RWPE2 (cell line): ENCODE results near the gene PROX1.

Experiments used
- ATAC-seq: fragments of 200-7000 bp; cut with Tn5 transposase; 3 replicates; pipeline ENCODE4 v1.9.1; 2021; ENCODE audit warnings: low read depth
- DNase-seq: peaks from one replicate; pipeline ENCODE4 v3.0.0-alpha.2; 2020; ENCODE audit warnings: low spot score
- H3K27ac ChIP-seq: fragments of 450-650 bp; 2 replicates; pipeline ENCODE4 v1.5.1; 2017; ENCODE audit warnings: mild to moderate bottlenecking; ENCODE audit not compliant: poor library complexity, severe bottlenecking
- H3K27me3 ChIP-seq: fragments of 250-450 bp; sonication (Bioruptor Pico); 2 replicates; pipeline ENCODE4 v1.5.1; 2021; ENCODE audit warnings: mild to moderate bottlenecking, moderate library complexity; ENCODE audit not compliant: insufficient read depth, poor library complexity, severe bottlenecking
- H3K36me3 ChIP-seq: fragments of 250-450 bp; sonication (Bioruptor Pico); 2 replicates; pipeline ENCODE4 v1.5.1; 2020; ENCODE audit warnings: low read depth, mild to moderate bottlenecking, moderate library complexity
- H3K4me1 ChIP-seq: fragments of 250-450 bp; sonication (Bioruptor Pico); 2 replicates; pipeline ENCODE4 v1.5.1; 2021; ENCODE audit warnings: mild to moderate bottlenecking, moderate library complexity; ENCODE audit not compliant: insufficient read depth, poor library complexity, severe bottlenecking
- H3K4me3 ChIP-seq: fragments of 250-450 bp; sonication (Bioruptor Pico); 2 replicates; pipeline ENCODE4 v1.5.1; 2021; ENCODE audit warnings: mild to moderate bottlenecking, moderate library complexity; ENCODE audit not compliant: severe bottlenecking
- H3K9me3 ChIP-seq: fragments of 250-450 bp; sonication (Bioruptor Pico); 2 replicates; pipeline ENCODE4 v1.5.1; 2021; ENCODE audit warnings: mild to moderate bottlenecking, moderate library complexity; ENCODE audit not compliant: severe bottlenecking
- CTCF ChIP-seq: fragments of 450-650 bp; IDR thresholded peaks from one replicate; pipeline ENCODE4 v1.5.1; 2017; ENCODE audit warnings: mild to moderate bottlenecking, moderate library complexity; ENCODE audit not compliant: poor library complexity, severe bottlenecking

Gene PROX1

GRCh38 chr1:213989002-213989855, 1.5 kb downstream of the PROX1 start:
- Histone ChIP-seq H3K36me3 (no peaks in the 10 kb centered on the region), H3K27ac (no peak overlapping the region), H3K4me1 (no peaks in the 10 kb centered on the region), H3K9me3 (no peaks in the 10 kb centered on the region), H3K4me3 (peak overlapping the region; percentile 36), H3K27me3 (peaks cover 16% of the 10 kb centered on the region)
- DNase-seq (no peak), ATAC-seq (no peak)
- no peak for TF ChIP-seq CTCF

GRCh38 chr1:213993929-213994328, 6.2 kb downstream of the PROX1 start:
- TF ChIP-seq CTCF, result no peak
- H3K27ac ChIP-seq, result no peak overlapping the region
- H3K4me1 ChIP-seq, result no peaks in the 10 kb centered on the region
- no peak overlapping the region for H3K4me3 ChIP-seq
- ATAC-seq (no peak), DNase-seq (no peak)
- H3K9me3 ChIP-seq, result no peaks in the 10 kb centered on the region
- H3K36me3 ChIP-seq, result no peaks in the 10 kb centered on the region
- peaks cover 7% of the 10 kb centered on the region for H3K27me3 ChIP-seq

- H3K4me3 ChIP-seq, result no peak overlapping the region
- no peaks in the 10 kb centered on the region for H3K4me1 ChIP-seq
- no peak for ATAC-seq
- H3K27ac ChIP-seq, result no peak overlapping the region
- no peak for DNase-seq
- H3K9me3 ChIP-seq, result no peaks in the 10 kb centered on the region
- H3K27me3 ChIP-seq, result no peaks in the 10 kb centered on the region
- no peak for TF ChIP-seq CTCF
- H3K36me3 ChIP-seq, result no peaks in the 10 kb centered on the region
These were observed 7.1 kb downstream of the PROX1 start for GRCh38 chr1:213994888-213995287.

GRCh38 chr1:213995603-213996002, 7.8 kb downstream of the PROX1 start:
- DNase-seq, result no peak
- no peak overlapping the region for H3K27ac ChIP-seq
- no peaks in the 10 kb centered on the region for H3K9me3 ChIP-seq
- H3K4me1 ChIP-seq, result no peaks in the 10 kb centered on the region
- no peaks in the 10 kb centered on the region for H3K36me3 ChIP-seq
- H3K27me3 ChIP-seq, result no peaks in the 10 kb centered on the region
- H3K4me3 ChIP-seq, result no peak overlapping the region
- TF ChIP-seq CTCF, result no peak
- no peak for ATAC-seq
